Right lung (tissue), 5 donors: ENCODE measurements around the gene FBXO2. TPM values are rescaled to one million over a fixed set of nuclear protein-coding genes. Genes with fewer than 3 reads are reported as not detected.
"Not testable (repeated sequence)": the region's sequence is repeated elsewhere in the genome, so short reads cannot be mapped to it uniquely, and the experiment has no call there.

Experiments used
- DNase-seq, 2 donors: peaks; one replicate each; pipeline ENCODE4 v3.0.0-alpha.2; 2013
- polyA plus RNA-seq, 5 donors: library from polyadenylated mRNA; unstranded; fragments of 120-200 nt; gene quantifications; one replicate each; pipeline versions ENCODE4 v1.2.1 to v1.2.3, GENCODE V29; 2013; ENCODE audit warnings: inconsistent platforms in 1 of 5, low replicate concordance in 1 of 5; ENCODE audit not compliant: insufficient read length in 5 of 5, insufficient read depth in 1 of 5

FBXO2 gene
- polyA plus RNA-seq, 5 donors, result 0.52 to 1.5 (median 0.73) TPM

DNA sequence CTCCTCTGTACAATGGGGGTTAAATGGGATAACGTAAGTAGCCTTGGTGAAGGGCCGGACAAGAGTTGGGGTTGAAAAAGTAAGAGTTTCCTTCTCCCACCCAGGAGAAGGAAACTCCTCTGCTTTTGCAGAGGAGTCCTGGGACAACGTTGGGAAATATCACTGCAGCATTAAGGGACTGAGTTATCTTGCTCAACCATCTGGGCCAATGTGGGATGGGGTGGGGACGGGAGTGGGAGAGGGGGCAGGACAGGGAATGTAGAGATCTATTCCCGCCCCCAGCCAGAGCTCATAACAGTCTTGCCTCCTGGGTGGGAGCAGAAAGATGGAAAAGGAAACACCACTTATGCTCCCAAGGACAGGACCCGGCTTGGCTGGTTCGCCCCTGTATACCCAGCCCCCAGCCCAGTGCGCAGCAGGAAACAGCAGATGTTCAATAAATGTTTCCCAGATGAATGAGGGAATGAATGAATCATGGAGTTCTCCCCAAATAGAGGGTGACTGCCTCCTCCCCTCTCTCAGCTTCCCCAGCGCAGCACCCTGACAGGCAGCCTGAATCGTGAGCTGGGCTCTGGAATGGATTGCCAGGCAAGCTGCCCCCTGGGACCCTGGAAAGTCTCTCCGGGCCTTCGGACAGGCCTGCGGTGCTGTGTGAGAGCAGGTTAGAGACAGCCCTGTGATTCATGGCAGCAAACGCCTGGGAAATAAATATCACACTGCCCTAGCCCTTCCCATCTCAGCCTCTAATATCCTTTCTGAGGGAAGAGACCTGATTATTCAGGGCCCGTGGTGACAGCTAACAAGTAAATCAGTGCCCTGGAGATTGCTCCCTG lies 24.8 kb downstream of the FBXO2 start:
- no peak for DNase-seq

DNA sequence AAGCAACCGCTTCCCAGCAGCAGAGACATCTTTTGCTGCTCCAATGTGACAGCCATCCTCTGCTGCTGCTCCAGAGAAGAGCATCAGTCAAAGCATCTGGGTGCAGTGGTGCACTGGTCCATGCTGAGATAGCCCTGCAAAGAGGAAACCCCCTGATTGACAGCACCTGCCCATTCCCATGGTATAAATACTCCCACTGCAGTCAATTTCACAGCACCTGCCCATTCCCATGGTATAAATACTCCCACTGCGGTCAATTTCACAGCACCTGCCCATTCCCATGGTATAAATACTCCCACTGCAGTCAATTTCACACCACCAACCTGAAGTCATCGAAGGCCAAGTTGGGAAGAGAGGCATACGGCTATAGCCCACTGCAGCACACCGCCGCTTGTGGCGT lies 25.5 kb downstream of the FBXO2 start:
- no peak for DNase-seq

DNA sequence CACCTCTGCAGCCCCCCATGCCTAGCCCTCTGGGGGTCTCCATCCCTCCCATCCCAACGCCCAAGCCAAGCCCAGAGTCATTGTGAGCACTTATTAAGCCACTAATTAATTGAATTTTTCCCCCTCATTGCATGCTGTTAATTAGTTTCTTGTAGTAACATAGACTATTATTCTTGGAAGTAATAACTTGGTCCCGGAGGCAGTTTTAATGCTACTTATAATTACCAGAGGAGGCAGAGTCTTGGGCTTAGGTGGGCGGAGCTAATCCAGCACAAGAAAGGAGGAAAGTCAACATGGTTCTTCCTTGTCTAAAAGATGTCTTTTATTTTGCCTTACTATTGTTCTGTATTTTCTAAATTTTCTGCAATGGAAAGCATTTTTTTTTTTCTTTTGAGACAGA lies 27.7 kb downstream of the FBXO2 start:
- DNase-seq, result no peak

DNA sequence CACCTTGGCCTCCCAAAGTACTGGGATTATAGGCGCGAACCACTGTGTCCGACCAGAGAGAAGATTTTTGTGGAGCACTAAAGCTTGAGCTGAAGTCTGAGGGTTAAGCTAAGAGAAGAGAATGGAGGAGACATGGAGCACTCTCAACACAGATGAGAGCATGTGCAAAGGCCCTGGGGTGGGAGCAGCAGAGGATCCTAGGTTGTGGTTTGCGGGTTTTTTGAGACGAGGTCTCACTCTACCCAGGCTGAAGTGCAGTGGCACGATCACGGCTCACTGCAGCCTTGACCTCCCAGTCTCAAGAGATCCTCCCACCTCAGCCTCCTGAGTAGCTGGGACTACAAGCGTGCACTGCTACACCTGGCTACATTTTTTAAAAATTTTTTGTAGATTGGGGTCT lies 30.5 kb downstream of the FBXO2 start:
- DNase-seq, result no peak

DNA sequence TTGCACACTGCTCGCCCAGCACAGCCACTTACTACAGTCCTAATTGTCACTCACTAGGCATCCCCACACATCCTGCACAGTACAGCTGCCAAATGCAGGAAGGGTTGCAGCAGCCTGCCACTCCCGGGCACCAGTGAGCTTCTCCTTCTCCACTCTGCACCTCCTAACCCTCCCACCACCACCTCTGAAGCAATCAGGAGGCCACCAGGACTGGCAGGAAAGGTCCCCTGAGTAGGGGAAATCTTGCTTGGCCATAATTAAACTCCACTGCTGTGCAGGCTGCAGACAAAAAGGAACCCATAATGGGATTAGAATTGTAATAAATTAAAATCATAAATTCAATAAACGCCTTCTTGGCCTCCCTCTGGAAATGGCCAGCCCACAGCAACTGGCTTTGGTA lies 31.8 kb downstream of the FBXO2 start:
- no peak for DNase-seq

DNA sequence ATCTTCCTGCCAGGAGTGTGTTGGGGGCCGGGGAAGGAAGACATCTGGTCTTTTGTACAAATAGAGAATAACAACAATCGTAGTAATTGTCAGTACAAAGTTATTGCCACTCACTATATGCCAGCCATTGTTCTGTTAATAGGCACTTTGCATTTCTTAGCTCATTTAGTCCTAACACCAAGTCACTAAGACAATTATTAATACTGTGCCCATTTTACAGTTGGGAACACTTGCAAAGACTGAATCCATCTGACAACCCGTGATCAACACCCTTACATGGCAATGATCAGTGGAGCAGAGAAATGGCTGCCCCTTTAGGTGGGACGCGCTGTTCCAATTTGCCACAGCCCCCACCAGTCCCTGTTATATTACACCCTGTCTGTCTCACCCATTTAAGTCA lies 33.3 kb downstream of the FBXO2 start:
- DNase-seq, result no peak

DNA sequence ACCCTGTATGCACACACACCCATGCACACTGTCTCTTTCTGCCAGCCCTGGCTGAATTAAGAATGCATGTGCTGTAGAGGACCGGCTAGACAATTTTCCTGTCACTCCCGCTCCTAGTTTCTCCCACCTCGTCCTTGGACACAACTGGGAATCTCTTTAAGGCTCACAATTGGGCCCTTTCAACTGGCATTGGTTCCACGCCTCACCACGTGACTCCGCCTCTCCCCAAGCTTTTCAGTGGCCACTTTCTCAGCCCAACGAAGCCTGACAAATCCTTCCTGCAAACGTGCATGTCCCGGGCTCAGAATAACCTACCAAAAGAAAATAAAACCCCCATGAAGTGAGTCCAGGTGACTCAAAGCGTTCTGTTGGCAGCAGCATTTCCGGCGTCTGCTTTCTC lies 33.8 kb downstream of the FBXO2 start:
- DNase-seq, result no peak

DNA sequence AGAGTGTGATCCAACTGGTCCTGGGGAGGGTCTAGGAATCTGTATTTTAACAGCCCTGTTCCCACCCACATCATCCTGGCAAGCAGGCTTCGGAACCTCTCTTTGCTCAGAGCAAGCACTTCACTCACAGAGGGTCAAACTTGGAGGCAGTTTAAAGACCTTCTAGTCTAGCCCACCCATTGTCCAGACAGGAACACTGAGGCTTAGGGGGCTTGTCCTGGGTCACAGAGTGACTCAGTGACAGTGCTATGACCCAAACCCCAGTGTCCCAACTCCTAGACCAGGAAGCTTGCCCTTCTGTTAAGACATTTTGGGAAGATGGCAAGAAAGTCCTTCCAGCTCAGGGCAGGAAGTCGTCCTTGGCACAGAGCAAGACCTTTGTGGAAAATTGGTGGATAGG lies 36.5 kb downstream of the FBXO2 start:
- DNase-seq, result no peak

DNA sequence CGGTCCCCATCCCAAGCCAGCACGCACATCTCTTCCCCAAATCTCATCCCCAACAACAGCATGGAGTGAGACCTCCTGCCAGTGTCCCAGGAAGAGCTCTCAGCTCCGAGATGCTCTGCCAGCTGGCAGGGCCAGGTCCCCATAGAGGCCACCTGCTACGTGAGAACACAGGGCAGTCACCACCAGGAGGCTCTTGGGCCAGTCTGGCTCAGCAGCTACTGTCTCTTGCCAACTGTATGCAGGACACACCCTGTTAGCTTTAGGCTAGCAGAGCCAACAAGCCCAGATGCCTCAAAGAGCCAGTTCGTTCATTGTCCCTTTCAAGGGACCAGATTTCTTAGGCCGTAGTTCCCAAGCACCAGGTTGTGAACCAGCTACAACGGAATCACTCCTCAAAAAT lies 36.9 kb downstream of the FBXO2 start:
- DNase-seq, result no peak

DNA sequence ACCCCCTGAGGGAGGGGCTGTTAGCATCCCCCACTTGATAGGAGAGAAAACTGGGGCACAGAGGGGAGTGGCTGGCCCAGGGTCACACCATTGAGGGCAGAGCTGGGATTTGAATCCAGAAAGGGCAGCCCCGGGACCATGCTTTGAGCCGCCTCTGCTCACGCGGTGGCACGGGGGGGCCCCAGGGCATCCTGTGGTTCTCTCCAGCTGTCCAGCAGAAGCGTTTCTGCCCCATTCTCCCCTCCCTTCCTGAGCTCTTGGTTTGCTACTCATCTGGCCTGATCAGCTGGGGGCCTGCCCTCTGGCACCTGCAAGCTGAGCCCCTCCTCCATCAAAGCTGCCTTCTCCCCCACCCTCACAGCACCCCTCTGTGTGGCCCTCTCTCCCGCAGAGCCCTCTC lies 37.5 kb downstream of the FBXO2 start:
- no peak for DNase-seq

DNA sequence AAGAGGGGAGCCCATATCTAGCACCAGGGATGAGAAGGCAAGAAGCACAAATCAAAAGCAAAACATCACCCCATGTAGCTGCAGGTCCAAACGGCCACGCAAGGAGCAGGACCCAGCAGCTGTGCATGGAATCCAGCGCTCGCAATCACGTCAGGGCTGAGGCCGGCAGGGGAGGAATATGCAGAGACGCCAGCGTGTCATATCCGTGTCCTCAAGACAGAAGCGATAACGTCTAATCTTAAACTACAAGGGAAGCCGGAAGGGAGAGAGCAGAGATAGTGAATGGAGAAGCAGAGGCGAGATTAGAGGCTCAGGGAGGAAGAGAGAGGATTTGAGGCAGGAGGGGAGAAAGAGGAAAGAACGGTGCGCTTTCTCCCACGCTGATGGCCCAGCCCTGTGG lies 39.1 kb downstream of the FBXO2 start:
- no peak for DNase-seq

DNA sequence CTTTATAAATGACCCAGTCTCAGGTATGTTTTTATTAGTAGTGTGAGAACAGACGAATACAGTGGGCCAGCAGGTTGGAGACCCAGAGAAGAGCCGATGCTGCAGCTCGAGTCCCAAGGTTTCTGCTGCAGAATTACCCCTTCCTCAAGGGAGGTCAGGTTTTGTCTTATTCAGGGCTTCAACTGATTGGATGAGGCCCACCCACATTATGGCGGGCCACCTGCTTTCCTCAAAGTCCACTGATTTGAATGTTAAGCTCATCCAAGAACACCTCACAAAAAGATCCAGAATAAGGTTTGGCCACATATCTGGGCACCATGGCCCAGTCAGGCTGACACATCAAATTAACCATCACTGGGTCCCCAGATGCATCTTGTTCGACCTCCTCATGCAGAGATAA lies 40.9 kb downstream of the FBXO2 start:
- no peak for DNase-seq

DNA sequence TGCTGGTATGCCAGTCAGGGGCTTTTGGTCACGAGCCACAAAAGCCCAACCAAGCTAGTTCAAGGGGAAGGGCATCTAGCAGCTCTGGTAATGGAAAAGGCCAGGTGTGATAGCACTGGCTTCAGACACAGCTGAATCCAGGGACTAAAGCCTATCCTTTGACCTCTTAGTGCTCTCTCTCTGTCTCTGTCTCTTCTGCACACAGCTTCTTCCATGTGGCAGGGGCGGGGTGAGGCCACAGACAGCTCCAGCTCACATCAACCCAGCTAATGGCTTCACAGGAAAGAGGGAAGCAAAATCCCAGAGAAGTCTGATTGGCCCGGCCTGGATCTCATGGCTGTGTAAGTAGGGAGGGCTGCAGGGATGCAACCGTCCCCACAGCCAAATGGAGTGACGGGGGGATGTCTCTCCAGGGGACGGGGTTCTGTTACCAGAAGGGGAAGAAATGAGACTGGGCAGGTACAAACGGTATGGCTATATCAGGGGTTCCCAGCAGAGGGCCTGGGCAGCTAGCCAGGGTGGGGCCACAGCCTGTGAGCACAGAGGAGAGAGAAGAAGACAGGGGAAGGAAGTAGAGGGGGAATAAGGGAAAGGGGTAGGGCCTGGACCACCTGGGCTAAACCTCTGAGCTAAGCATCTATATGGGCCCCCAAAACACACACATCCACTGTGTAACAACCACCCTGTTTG lies 42.4 kb downstream of the FBXO2 start:
- no peak for DNase-seq

DNA sequence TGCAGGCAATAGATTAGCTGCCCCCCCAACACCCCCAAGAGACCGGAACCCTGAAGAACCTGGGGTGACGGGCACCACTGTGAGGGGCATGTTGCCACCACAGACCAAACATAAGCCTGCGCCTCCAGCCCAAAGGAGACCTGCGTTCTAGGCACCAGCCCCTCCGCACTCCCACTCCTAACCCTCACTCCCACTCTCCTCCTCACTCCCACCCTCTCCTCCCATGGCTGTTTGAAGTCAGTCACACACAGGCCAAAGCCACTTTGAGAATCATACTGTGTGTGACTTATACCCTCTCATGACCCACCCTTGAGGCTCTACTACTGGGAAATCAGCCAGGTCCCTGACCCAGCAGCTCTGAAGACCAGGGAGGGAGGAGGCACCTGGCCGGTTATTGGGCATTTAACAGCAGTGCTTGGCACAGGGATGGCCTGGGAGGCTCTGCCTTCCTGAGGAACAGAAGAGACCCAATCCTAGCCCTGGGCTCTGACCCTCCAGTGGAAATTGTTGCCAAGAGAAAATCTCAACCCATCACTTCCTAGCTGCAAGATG lies 43.5 kb downstream of the FBXO2 start:
- DNase-seq, result no peak

DNA sequence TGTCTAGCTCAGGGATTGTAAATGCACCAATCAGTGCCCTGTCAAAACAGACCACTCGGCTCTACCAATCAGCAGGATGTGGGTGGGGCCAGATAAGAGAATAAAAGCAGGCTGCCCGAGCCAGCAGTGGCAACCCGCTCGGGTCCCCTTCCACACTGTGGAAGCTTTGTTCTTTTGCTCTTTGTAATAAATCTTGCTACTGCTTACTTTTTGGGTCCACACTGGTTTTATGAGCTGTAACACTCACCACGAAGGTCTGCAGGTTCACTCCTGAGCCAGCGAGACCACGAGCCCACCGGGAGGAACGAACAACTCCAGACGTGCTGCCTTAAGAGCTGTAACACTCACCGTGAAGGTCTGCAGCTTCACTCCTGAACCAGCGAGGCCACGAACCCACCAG lies 44.9 kb downstream of the FBXO2 start:
- not testable (repeated sequence) for DNase-seq

DNA sequence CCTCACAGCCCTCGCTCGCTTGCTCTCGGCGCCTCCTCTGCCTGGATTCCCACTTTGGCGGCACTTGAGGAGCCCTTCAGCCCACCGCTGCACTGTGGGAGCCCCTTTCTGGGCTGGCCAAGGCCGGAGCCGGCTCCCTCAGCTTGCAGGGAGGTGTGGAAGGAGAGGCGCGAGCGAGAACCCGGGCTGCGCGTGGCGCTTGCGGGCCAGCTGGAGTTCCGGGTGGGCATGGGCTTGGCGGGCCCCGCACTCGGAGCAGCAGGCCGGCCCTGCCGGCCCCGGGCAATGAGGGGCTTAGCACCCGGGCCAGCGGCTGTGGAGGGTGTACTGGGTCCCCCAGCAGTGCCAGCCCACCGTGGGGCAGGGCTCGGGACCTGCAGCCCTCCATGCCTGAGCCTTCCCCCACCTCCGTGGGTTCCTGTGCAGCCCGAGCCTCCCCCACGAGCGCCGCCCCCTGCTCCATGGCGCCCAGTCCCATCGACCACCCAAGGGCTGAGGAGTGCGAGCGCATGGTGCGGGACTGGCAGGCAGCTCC lies 45.6 kb downstream of the FBXO2 start:
- not testable (repeated sequence) for DNase-seq

DNA sequence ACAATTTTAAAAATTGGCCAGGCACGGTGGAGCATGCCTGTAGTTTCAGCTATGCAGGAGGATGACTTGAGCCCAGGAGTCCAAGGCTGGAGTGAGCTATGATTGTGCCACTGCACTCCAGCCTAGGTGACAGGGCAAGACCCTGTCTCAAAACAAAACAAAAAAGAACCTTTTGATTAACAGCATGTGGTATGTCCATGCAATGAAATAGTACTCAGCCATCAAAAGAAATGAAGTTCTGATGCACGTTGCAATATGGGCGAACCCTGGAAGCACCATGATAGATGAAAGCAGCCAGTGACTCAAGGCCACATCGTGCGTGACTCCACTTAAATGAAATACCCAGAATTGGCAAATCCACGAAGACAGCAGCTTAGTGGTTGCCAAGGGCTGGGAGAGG lies 47.5 kb downstream of the FBXO2 start:
- DNase-seq, result no peak

DNA sequence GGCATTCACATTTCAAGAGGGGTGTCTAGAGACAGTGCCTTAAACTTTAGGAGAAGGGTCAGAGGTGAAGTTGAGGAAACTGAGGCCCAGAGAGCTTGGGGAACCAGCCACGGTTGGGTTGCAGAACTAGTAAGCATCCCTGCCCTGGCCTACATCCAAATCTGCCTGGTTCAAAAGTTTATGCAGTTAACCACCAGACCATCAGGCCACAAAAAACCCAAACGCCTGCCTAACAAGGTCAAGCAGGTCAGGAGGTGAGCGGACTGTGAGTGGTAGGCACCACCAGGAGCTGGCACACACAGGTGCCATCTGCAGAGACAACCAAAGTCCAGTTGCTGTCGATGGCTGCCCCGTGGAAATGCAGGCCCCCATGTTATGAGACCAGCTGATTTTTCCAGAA lies 51.2 kb downstream of the FBXO2 start:
- DNase-seq, result no peak

DNA sequence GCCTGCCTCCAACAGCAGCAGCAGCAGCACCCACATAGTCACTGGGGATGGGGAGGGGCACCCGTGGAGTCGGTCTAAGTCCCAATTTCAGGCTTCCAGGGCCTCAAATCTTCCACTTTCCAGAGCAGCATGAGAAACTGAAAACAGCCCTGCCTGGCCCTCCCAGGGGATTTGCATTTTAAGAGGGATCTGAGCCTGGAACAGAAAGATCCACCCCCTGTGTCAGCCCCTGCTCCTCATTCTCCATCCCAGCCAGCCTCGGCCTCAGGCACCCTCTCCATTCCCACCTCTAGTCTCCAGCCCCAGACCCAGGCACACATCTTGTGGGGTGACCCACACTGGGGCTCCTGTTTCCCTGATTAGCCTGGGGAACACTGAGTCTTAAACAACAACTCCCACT lies 51.8 kb downstream of the FBXO2 start:
- DNase-seq, result no peak

DNA sequence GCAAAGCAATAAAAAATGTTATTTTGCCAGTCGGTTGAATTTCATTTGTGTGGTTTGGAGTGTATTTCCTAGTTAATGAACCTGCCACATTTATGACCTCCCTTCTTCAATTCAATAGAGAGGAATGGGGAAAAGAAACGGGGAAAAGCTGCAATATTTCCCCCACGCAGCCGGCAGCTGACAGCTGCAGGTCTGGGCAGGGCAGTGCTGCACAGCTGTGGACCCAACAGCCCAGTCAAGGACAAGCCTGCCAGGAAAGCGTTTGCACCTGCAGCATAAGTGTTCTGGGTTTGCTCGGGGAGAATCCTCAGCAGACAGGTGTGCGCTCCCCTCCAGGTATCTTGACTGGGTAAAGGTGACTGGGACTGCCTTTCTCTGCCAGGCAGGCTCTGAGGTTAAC lies 53.4 kb downstream of the FBXO2 start:
- DNase-seq, result no peak

DNA sequence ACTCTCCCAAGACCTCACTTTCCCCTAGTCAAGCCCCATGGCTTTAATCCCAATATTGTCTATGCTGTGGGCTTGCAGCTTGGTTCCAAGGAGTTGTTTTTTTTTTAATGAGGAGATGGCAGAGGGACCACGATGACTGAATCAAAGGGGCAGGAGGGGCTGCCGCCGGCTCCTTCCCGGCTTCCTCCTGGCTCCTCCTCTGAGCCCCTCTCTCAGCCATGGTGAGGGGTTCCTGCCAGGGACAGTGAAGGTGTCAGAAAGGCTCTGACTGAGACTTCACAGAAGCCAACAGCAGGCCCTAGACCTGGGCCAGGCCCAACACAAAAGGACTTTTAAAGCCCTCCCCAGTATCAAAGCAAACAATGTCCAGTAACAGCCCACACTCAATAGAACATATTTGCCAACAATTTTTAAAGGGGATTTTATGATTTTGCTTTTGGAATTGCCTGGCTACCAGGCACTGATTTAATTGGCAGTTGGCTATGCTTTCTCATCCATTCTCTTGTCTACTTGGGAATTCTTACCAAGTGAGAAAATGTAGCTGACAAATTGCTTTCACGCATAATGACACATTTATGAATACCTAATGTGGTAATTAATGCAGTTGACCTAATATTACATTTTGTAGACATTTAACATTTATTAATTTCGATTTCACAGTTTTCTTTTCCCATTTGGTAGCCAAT lies 54.2 kb downstream of the FBXO2 start:
- DNase-seq, result no peak

DNA sequence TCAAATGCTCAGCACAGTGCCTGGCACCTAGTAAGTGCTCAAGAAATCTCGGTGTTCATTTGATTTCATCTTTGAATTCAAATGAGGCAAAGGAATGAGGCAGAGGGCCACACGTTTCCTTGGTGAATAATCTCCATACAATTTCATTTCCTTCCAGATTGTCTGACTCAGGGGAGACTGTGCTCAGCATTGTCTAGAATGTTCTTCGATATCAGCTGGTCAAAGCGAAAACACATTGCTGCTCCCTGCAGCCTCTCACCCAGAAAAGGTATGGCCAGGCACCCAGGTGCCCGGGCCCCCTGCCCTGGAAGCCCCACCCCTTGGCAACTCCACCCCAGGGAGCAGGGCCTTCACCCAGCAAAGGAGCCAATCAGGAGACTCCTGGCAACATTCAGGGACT lies 55.8 kb downstream of the FBXO2 start:
- DNase-seq, result no peak
